ENCODE results near the gene SMIM28. TPM values are rescaled to one million over a fixed set of nuclear protein-coding genes. Genes with fewer than 3 reads are reported as not detected.
A peak's percentile ranks its signal among the peaks of the same experiment; 100 is the strongest.

Gene SMIM28
- total RNA-seq, 4 donors from 2014 or later = not detected

DNA sequence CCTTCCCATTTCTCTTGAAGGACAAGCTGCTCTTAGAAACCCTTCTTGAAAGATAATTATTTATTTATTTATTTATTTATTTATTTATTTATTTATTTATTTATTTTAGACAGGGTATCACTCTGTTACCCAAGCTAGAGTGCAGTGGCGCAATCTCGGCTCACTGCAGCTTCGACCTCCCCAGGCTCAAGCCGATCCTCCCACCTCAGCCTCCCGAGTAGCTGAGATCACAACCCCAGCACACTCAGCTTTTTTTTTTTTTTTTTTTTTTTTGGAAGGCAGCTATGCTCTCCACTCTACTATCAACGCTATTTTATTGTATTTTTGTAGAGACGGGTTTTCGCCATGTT lies 25.1 kb downstream of the SMIM28 start:
- H3K36me3 ChIP-seq = peaks cover 21% of the 10 kb centered on the region
- WGBS = 85% methylated on average over 8 of the region's 8 CpGs
- H3K9me3 ChIP-seq = no peaks in the 10 kb centered on the region
- peak overlapping the region; percentile 91 for H3K4me3 ChIP-seq
- peaks cover 19% of the 10 kb centered on the region for H3K4me1 ChIP-seq
- no peak overlapping the region for H3K27ac ChIP-seq
- no peaks in the 10 kb centered on the region for H3K27me3 ChIP-seq
- DNase-seq (ENCODE audit: low spot score in 2 of 2) = no peak
- no peak for TF ChIP-seq EP300 (IDR thresholded peaks at IDR 0.05)
- TF ChIP-seq, protein P1, sequence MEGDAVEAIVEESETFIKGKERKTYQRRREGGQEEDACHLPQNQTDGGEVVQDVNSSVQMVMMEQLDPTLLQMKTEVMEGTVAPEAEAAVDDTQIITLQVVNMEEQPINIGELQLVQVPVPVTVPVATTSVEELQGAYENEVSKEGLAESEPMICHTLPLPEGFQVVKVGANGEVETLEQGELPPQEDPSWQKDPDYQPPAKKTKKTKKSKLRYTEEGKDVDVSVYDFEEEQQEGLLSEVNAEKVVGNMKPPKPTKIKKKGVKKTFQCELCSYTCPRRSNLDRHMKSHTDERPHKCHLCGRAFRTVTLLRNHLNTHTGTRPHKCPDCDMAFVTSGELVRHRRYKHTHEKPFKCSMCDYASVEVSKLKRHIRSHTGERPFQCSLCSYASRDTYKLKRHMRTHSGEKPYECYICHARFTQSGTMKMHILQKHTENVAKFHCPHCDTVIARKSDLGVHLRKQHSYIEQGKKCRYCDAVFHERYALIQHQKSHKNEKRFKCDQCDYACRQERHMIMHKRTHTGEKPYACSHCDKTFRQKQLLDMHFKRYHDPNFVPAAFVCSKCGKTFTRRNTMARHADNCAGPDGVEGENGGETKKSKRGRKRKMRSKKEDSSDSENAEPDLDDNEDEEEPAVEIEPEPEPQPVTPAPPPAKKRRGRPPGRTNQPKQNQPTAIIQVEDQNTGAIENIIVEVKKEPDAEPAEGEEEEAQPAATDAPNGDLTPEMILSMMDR (IDR thresholded peaks at IDR 0.05) = no peak
- no peak for TF ChIP-seq POLR2AphosphoS5 (IDR thresholded peaks at IDR 0.05)
- TF ChIP-seq POLR2A (IDR thresholded peaks at IDR 0.05) = no peak

DNA sequence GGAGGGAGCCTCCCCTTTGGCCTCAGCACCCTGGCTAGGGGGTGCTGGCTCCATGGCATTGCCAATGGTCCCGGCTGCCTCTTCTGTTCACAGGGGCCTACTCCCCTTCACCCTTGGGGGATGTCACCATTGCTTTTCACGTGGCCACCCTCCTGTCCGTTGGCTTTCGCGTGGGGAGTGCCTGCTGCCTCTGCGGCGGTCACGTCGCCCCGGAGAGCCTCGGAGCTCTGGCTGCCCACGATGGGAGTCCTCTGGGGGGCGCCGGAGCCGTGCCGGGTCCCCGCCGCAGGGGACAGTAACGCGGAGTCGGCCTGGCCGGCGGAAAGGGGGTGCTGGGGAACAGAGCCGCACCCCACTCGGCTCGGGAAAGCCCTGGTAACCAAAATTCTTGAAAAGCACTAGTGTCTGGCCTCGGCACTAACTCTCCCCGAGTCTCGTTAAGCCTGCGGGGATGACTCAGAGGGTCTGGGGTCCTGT lies 25.7 kb downstream of the SMIM28 start:
- no peaks in the 10 kb centered on the region for H3K9me3 ChIP-seq
- no peak for TF ChIP-seq POLR2AphosphoS5 (IDR thresholded peaks at IDR 0.05)
- TF ChIP-seq, protein P1 (IDR thresholded peaks at IDR 0.05) = no peak
- no peak for TF ChIP-seq EP300 (IDR thresholded peaks at IDR 0.05)
- TF ChIP-seq POLR2A (IDR thresholded peaks at IDR 0.05) = no peak
- H3K4me1 ChIP-seq = peaks cover 19% of the 10 kb centered on the region
- peak overlapping the region; percentile 91 for H3K4me3 ChIP-seq
- peaks cover 26% of the 10 kb centered on the region for H3K36me3 ChIP-seq
- peak overlapping the region; percentile 95 for H3K27ac ChIP-seq
- 0% methylated on average over 11 of the region's 30 CpGs for WGBS
- no peaks in the 10 kb centered on the region for H3K27me3 ChIP-seq
- DNase-seq (ENCODE audit: low spot score in 2 of 2) = peak in 1 of 2 donors; percentile 76

DNA sequence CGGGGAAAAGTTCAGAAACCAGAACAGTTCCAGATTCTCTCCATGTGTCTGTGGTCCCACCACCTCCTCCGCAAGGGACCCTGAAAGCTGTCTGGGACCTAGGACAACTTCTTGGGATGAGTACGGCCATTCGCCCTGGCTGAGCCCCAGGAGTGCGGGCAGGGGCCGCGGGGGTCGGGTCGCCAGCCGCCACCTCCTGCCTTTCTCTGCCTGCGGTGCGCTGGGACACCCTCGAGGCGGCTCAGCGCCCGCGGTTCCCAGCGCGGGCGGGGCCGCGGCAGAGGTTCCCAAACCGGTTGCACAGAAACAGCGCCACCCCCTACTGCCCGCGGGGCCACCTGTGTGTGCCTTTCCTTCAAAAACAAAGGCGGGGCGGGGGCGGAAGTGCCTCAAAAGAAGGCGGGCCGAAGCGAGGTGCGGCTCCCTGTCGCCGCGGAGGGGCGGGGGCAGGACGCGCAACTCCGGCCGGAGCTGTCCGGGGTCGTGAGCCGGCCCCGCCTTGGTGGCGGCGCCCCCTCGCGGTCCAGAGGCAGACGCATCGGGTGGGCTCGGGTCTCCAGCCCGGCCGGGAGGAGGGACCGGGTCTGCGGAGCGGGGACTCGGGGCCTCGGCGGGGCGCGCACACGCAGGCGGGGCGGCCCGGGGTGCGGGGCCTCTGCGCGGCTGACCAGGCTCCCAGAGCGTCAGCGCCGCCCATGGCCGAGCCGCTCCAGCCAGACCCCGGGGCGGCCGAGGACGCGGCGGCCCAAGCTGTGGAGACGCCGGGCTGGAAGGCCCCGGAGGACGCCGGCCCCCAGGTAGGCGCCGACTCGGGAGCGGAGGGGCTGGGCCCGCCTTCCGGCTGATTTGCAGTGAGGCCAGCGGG lies 26.3 kb downstream of the SMIM28 start, which contains the start of gene HEBP2:
Gene HEBP2, plus strand, starts transcription at position 423 of the 865 bp plus-strand sequence. Its CDS starts 273 bp downstream, at position 696.
- TF ChIP-seq, protein P1 (IDR thresholded peaks at IDR 0.05) = peak in 1 of 2 donors; percentile 56
- peak in 2 of 3 donors; percentile 51 to 65 for TF ChIP-seq POLR2AphosphoS5 (IDR thresholded peaks at IDR 0.05)
- TF ChIP-seq EP300 (IDR thresholded peaks at IDR 0.05) = no peak
- TF ChIP-seq POLR2A (IDR thresholded peaks at IDR 0.05) = peak in 1 of 2 donors; percentile 68

DNA sequence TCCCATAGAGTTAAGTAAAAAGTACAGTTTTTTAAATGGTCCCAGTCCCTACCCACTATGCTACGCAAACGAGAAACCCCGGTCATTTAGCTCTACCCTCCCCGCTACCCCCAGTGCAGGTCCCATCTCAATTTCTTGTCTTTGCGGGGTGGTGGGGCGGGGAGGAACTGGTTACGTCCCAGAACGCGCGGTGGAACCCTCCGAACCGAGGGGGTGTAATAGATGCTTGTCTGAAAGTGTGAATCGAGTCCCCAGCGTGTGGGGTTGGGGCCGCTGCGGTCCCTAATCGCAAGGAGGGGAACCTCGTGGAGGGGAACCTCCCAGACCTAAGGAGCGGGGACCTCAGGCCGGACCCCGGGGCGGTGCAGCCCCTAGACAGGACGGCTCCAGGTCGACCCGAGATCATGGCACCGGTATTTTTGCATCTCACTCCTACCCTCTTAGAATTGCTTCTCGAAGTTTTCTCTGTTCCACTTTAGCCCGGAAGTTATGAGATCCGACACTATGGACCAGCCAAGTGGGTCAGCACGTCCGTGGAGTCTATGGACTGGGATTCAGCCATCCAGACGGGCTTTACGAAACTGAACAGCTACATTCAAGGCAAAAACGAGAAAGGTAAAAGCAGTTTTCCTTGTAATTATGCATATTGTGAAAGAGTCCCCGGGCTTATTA lies 27.1 kb downstream of the SMIM28 start:
- H3K4me1 ChIP-seq = peaks cover 24% of the 10 kb centered on the region
- peak in 1 of 2 donors; percentile 84 for DNase-seq (ENCODE audit: low spot score in 2 of 2)
- 2% methylated on average over 35 of the region's 35 CpGs for WGBS
- H3K27me3 ChIP-seq = no peaks in the 10 kb centered on the region
- H3K27ac ChIP-seq = peak overlapping the region; percentile 95
- TF ChIP-seq EP300 (IDR thresholded peaks at IDR 0.05) = no peak
- TF ChIP-seq, protein P1 (IDR thresholded peaks at IDR 0.05) = no peak
- TF ChIP-seq POLR2A (IDR thresholded peaks at IDR 0.05) = no peak
- no peak for TF ChIP-seq POLR2AphosphoS5 (IDR thresholded peaks at IDR 0.05)
- peak overlapping the region; percentile 91 for H3K4me3 ChIP-seq
- peaks cover 41% of the 10 kb centered on the region for H3K36me3 ChIP-seq
- no peaks in the 10 kb centered on the region for H3K9me3 ChIP-seq

More for the DNA sequence above, 26.3 kb downstream of the SMIM28 start, which contains the start of gene HEBP2:
- H3K9me3 ChIP-seq = no peaks in the 10 kb centered on the region
- under 1% methylated on average over 33 of the region's 92 CpGs for WGBS
- H3K4me3 ChIP-seq = peak within 1 kb of the TSS; percentile 91
- H3K27me3 ChIP-seq = no peaks in the 10 kb centered on the region
- peaks cover 19% of the 10 kb centered on the region for H3K4me1 ChIP-seq
- peak; percentile 97 to 98 for DNase-seq (ENCODE audit: low spot score in 2 of 2)
- H3K36me3 ChIP-seq = peaks cover 33% of the 10 kb centered on the region
- peak within 1 kb of the TSS; percentile 95 for H3K27ac ChIP-seq
